GM19328 (cell line): ENCODE results near the gene FBXW7.
A peak's percentile ranks its signal among the peaks of the same experiment; 100 is the strongest.

Experiments used
- ATAC-seq: cut with Tn5 transposase; IDR thresholded peaks from one replicate; pipeline ENCODE4 v1.9.1; 2021; ENCODE audit warnings: mild to moderate bottlenecking, moderate library complexity; ENCODE audit not compliant: unreplicated experiment

Gene FBXW7

GRCh38 chr4:152512483-152512882 is 23.4 kb downstream of the FBXW7 start:
- no peak for ATAC-seq

- ATAC-seq: peak; percentile 53
Observed at GRCh38 chr4:152510349-152511147, 25.3 kb downstream of the FBXW7 start.

GRCh38 chr4:152509595-152510225 is 26.2 kb downstream of the FBXW7 start:
- no peak for ATAC-seq

GRCh38 chr4:152508818-152509217 is 27.1 kb downstream of the FBXW7 start:
- no peak for ATAC-seq

GRCh38 chr4:152508386-152508785 is 27.5 kb downstream of the FBXW7 start:
- no peak for ATAC-seq

DNA sequence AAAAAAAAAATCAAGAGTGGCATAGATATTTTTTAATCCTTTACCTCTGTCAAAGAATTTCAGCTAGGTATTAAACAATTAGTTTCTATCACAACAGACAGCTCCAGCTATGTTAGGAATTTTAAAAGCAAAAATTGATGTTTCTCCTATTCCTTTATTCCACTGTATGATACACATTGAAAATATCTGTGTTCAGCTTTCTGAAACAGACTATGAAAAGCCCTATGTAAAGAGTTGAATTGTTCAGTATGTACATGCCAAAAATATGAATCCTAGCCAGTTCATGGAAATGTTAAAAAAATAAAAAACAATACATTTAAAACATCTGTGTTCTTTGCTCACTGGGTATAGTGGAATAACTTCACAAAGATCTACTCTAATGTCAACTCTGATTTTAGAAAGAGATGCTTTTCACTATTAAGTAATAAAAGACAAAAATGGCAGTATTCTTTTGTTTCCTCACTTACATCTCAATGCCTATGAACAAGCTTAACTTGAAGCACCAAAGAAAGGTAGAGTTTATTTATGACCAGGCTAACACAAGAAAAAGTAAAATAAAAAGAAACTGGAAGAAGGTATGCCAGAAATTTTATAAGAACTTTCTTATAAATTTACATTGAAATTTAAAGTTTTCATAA is 32.1 kb downstream of the FBXW7 start:
- ATAC-seq: no peak

GRCh38 chr4:152501846-152502536 is 33.9 kb downstream of the FBXW7 start:
- no peak for ATAC-seq

GRCh38 chr4:152500800-152501434 is 35.0 kb downstream of the FBXW7 start:
- ATAC-seq: no peak

DNA sequence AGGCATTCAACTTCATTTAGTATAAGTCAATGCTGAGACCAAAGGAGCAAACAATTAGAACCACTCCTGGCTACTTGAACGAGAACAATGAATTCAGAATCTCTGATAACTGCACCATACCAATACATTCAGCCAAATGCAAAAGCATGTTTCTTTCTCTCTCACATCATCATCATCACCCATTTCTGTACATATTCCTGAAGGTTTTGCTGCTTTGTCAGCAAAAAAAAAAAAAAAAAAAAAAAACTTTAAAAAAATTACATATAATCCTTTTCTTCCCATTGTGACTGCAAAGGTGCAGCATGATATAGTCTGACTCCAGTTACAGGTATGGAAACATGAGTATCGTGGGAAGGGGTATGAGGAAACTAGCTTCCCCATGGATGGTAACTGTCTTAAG is 35.6 kb downstream of the FBXW7 start:
- ATAC-seq: no peak

- no peak for ATAC-seq
Observed at GRCh38 chr4:152499344-152499743, 36.5 kb downstream of the FBXW7 start.

DNA sequence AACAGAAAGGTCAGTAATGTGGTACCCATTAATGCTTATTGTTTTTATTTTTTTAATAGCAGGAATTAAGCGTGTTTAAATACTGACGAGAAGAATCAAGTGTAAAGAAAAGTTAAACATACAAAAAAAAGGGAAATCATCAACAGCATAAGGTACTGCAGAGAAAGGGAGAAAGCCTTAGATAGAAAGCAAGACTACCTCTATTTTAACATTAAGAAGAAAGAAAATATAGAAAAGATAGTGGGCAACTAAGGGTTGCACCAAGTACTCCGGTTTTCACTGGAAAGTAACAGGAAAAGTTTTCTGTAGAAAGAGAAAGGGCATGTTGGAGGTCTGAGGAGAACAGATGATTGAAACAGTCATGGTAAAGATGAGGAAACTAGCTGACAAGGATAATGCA is 41.9 kb downstream of the FBXW7 start:
- no peak for ATAC-seq

DNA sequence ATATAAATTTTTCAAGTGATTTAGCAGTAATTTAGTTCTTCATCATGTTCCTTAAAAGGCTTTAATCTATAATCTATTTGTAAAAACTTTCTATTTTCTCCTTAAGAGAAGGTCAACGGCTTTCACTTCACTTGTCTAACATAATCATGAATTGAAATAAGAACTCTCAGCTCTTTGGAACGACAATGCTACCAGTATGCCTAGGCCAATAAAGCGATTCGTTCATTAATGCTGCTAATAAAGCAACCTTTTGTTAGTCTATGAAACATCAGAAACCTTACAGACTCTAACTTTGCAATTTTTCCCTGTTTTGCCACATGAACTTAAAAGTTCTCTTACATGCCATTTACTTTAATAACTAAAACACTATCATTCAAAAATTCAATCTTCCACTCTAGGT is 47.6 kb downstream of the FBXW7 start:
- no peak for ATAC-seq

DNA sequence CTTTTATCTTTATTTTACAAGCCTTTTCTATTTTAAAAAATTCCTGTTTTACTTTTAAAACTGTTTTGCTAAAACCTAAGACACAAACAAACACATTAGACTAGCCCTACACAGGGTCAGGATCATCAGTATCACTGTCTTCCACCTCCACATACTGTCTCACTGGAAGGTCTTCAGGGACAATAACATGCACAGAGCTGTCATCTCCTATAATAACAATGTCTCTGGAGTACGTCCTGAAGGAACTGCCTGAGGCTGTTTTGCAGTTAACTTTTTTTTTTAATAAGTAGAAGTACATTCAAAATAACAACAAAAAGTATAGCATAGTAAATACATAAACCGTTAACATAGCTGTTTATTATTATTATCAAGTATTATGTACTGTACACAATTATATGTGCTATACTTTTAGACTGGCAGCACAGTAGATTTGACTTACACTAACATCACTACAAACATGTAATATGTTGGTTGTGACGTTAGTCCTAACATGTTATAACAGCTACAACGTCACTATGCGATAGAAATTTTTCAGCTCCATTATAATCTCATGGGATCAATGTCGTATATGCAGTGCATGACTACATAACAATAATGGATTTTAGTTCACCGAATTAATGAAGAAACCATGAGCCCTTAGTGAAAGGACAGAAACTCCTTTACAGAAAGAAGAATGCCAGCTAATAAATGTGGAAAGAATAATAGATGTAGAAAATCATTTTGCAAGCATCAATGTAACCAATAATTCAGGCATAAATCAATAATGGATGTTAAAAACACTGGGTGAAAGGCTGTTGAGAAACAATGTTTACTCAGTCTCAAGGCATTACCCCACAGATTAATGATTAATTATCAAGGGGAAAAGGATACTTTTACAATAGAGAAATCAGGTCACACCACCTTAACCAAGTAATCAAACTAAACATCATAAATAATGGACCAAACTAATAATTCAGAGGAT is 49.2 kb downstream of the FBXW7 start:
- ATAC-seq: no peak

- ATAC-seq: peak; percentile 96
Observed at GRCh38 chr4:152485726-152486276, 50.1 kb downstream of the FBXW7 start.

GRCh38 chr4:152482211-152482610 is 53.7 kb downstream of the FBXW7 start:
- ATAC-seq: no peak

- no peak for ATAC-seq
Observed at GRCh38 chr4:152480901-152481300, 55.0 kb downstream of the FBXW7 start.

GRCh38 chr4:152480326-152480725 is 55.6 kb downstream of the FBXW7 start:
- no peak for ATAC-seq

- no peak for ATAC-seq
Observed at GRCh38 chr4:152479428-152480026, 56.4 kb downstream of the FBXW7 start.
